ENCODE results near the gene GBF1. TPM values are rescaled to one million over a fixed set of nuclear protein-coding genes. Genes with fewer than 3 reads are reported as not detected.

The GBF1 gene
- total RNA-seq, 2 donors from 2014 or later: 53.1 to 59.1 TPM

- no peak for TF ChIP-seq POLR2A (IDR thresholded peaks at IDR 0.05)
- no peak for TF ChIP-seq CTCF (IDR thresholded peaks at IDR 0.05)
- TF ChIP-seq POLR2AphosphoS5 (IDR thresholded peaks at IDR 0.05): no peak
- 87% methylated on average over 10 of the region's 10 CpGs for WGBS
- no peak overlapping the region for H3K27ac ChIP-seq
- H3K27me3 ChIP-seq (replicated peaks; ENCODE audit: insufficient read depth): peaks cover 9% of the 10 kb centered on the region
- H3K36me3 ChIP-seq: no peaks in the 10 kb centered on the region
- H3K9me3 ChIP-seq: no peaks in the 10 kb centered on the region
- intact Hi-C loops (cut with DNase I): no loop called here
- no peak overlapping the region for H3K4me3 ChIP-seq
- DNase-seq (ENCODE audit: low spot score): no peak
- no peaks in the 10 kb centered on the region for H3K4me1 ChIP-seq (replicated peaks)
Measured at GRCh38 chr10:102412293-102412692, 167.0 kb downstream of the GBF1 start.

DNA sequence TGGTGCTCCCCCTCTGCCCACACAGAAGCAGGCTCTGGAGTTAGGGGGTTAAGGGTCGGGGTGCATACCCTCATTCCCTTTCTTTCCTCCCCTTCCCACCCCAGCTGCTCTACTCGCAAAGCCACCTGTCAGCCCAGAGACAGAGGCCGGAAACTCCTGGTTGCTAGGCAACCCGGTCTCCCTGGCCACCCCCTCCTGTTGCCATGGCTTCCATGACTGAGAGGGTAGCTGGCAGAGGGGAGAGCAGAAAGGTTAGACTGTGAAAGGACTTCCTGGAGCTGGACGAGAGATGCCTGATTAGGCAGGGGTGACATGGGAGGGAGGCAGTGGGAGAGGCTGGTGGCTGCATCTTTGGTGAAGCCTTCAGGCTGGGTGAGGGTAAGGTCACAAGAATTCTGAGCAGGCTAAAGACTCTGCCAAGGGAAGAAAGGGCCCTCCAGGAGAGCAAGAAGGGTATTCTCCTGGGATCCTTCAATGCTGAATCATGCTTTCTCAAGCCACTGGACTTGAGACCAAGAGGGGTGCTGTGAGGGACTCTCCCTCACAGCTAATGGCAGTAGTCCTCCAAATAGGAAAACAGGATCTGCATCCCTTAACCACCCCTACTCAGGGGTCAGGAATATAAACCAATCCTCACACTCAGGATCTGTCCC lies 167.8 kb downstream of the GBF1 start:
- 18% methylated on average over 5 of the region's 5 CpGs for WGBS
- Histone ChIP-seq H3K4me1 (replicated peaks) (no peaks in the 10 kb centered on the region), H3K27ac (no peak overlapping the region), H3K27me3 (replicated peaks; ENCODE audit: insufficient read depth) (peaks cover 9% of the 10 kb centered on the region), H3K4me3 (no peak overlapping the region), H3K36me3 (no peaks in the 10 kb centered on the region), H3K9me3 (no peaks in the 10 kb centered on the region)
- TF ChIP-seq POLR2AphosphoS5 (IDR thresholded peaks at IDR 0.05) (no peak), POLR2A (IDR thresholded peaks at IDR 0.05) (no peak), CTCF (IDR thresholded peaks at IDR 0.05) (no peak)
- intact Hi-C loops (cut with DNase I): no loop called here
- no peak for DNase-seq (ENCODE audit: low spot score)

GRCh38 chr10:102413806-102414561 lies 168.7 kb downstream of the GBF1 start:
- no peaks in the 10 kb centered on the region for H3K9me3 ChIP-seq
- no peaks in the 10 kb centered on the region for H3K36me3 ChIP-seq
- intact Hi-C loops (cut with DNase I): no loop called here
- H3K4me1 ChIP-seq (replicated peaks): no peaks in the 10 kb centered on the region
- TF ChIP-seq POLR2A (IDR thresholded peaks at IDR 0.05) (no peak), CTCF (IDR thresholded peaks at IDR 0.05) (no peak), POLR2AphosphoS5 (IDR thresholded peaks at IDR 0.05) (no peak)
- peaks cover 9% of the 10 kb centered on the region for H3K27me3 ChIP-seq (replicated peaks; ENCODE audit: insufficient read depth)
- DNase-seq (ENCODE audit: low spot score): no peak
- no peak overlapping the region for H3K4me3 ChIP-seq
- WGBS: 82% methylated on average over 16 of the region's 16 CpGs
- no peak overlapping the region for H3K27ac ChIP-seq

DNA sequence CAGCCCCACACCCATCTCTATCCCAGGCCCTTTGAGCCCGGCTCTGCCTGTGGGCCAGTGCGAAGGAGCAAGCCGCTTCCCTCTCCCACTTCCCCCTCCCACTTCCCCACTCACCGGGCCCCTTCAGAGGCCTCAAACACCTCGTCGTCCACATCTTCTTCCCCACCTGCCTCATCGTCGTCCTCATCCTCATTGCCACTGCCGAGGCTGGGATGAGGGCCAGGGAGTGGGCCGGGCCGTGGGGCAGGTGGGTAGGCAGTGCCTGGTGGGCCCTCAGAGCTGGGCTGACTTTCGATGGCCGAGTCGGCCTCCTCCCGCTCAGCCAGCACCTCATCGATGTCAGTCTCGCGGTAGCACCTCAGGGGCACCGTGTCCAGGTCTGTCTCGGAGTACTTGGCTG lies 169.4 kb downstream of the GBF1 start:
- Histone ChIP-seq H3K9me3 (no peaks in the 10 kb centered on the region), H3K4me3 (no peak overlapping the region), H3K4me1 (replicated peaks) (peaks cover 5% of the 10 kb centered on the region), H3K36me3 (no peaks in the 10 kb centered on the region), H3K27me3 (replicated peaks; ENCODE audit: insufficient read depth) (peaks cover 9% of the 10 kb centered on the region), H3K27ac (no peak overlapping the region)
- intact Hi-C loops (cut with DNase I): no loop called here
- 36% methylated on average over 20 of the region's 20 CpGs for WGBS
- DNase-seq (ENCODE audit: low spot score): no peak
- TF ChIP-seq POLR2A (IDR thresholded peaks at IDR 0.05): no peak
- no peak for TF ChIP-seq POLR2AphosphoS5 (IDR thresholded peaks at IDR 0.05)
- no peak for TF ChIP-seq CTCF (IDR thresholded peaks at IDR 0.05)

- intact Hi-C loops (cut with DNase I): no loop called here
- H3K9me3 ChIP-seq: no peaks in the 10 kb centered on the region
- DNase-seq (ENCODE audit: low spot score): no peak
- peaks cover 13% of the 10 kb centered on the region for H3K4me1 ChIP-seq (replicated peaks)
- H3K27me3 ChIP-seq (replicated peaks; ENCODE audit: insufficient read depth): peaks cover 9% of the 10 kb centered on the region
- TF ChIP-seq POLR2AphosphoS5 (IDR thresholded peaks at IDR 0.05) (no peak), CTCF (IDR thresholded peaks at IDR 0.05) (no peak), POLR2A (IDR thresholded peaks at IDR 0.05) (no peak)
- 64% methylated on average over 9 of the region's 9 CpGs for WGBS
- H3K27ac ChIP-seq: no peak overlapping the region
- no peaks in the 10 kb centered on the region for H3K36me3 ChIP-seq
- H3K4me3 ChIP-seq: no peak overlapping the region
Measured at GRCh38 chr10:102416283-102416682, 171.0 kb downstream of the GBF1 start.
